ENCODE results near the gene RNF187.
"Not testable (repeated sequence)": the region's sequence is repeated elsewhere in the genome, so short reads cannot be mapped to it uniquely, and the experiment has no call there.

RNF187 gene

DNA sequence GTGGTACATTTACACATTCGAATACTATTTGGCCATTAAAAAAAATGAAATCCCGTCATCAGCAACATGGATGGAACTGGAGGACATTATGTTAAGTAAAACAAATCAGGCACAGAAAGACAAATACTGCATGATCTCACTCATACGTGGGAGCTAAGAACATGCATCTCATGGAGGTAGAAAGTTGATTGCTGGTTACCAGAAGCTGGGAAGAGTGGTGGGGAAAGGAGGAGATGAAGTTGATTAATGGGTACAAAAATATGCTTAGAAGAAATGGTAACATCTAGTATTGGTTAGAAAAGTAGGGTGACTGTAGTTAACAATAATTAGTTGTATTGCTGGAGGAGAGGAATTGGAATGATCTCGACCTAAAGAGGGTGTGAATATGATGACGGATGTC, 24.6 kb upstream of the RNF187 start:
- no peak for DNase-seq

DNA sequence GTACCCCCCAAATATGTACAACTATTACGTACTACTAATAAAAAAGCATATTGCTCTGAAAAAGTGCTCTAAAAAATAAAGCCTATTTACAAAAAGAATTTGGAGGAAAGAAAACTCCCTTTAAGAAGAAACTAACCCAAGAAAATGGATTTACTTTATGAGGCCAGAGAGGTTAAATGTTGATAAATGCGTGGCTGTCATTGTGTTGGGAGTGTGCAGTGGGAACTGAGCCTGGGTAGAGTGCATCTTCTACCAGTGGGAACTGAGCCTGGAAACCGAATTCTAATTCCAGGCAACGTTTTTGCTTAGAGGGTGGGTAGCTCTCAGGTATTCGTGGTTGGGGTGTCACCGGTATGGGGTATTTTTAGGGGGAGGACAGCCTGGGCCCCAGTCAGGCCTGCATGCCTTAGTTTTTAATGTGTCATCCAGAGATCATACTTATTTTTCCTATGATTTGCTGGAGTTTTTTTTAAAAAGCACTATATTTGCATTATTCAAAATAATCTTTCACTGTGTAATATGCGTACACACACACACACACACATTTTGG, 24.1 kb upstream of the RNF187 start:
- DNase-seq, result no peak

GRCh38 chr1:228463559-228464455, 23.4 kb upstream of the RNF187 start:
- no peak for DNase-seq

GRCh38 chr1:228464487-228464983, 22.6 kb upstream of the RNF187 start:
- no peak for DNase-seq

- DNase-seq, result no peak
Measured at GRCh38 chr1:228465141-228465540, 22.0 kb upstream of the RNF187 start.

DNA sequence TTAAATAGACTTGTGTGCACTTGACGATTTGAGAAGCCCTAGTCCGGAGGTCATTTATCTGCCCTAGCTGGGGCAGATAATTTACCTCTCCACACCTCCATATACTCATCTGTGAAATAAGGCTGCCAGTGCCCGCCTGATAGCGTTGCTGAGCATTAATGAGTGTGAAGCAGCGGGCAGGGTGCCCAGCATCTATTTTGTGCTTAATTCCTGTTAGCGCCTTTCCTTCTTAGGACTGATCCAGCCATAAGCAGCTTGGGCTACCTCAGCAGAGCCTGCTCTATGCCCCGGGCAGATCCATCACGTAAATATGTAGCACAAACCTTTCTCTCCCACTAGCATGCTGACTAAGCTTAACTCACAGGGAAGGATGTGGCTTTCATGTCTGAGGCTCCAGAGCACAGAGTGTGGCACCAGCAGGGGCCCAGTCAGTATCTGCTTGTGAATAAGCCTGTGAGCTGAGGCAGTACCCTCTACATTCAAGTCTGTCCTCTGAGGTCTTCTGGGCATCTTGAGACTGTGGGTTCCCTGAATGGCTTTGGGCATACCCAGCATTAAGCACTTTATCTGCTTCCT, 21.5 kb upstream of the RNF187 start:
- DNase-seq, result no peak

GRCh38 chr1:228468188-228468587, 19.0 kb upstream of the RNF187 start:
- DNase-seq, result not testable (repeated sequence)

DNA sequence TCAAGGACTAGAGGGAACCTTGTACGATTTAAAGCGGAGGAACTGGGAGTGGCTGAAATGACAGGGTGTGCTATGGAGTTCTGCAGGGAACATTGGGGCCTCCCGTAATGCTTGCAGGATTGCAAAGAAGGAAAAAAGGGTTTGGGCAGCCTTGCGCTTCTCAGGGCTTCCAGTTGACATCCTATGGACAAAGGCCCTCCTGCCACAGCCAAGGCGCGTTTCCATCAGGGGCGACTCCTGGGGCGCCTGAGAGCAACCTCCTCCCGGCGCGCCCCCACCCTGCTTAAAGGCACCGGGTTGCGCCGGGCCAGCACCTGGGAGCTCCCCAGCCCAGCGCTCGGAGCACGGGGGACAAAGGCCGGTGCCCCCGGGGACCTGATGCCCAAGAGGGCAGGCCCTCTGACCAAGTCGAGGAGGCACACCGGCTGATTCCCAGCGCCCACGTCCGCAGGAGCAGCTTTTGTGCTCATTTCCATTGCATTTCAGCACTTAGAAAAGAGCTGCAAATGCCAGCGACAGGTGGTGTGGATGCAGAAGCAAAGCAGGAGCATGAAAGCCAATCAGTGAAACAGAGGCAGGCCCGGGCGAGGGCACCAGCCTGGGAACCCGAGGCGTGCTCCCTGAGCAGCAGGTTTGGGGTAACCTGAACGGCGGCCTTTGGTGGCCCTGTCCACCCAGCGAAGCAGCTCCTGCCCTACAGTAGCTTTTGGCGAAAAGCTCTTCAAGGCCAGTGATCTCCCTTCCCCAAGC, 17.6 kb upstream of the RNF187 start:
- DNase-seq, result no peak

DNA sequence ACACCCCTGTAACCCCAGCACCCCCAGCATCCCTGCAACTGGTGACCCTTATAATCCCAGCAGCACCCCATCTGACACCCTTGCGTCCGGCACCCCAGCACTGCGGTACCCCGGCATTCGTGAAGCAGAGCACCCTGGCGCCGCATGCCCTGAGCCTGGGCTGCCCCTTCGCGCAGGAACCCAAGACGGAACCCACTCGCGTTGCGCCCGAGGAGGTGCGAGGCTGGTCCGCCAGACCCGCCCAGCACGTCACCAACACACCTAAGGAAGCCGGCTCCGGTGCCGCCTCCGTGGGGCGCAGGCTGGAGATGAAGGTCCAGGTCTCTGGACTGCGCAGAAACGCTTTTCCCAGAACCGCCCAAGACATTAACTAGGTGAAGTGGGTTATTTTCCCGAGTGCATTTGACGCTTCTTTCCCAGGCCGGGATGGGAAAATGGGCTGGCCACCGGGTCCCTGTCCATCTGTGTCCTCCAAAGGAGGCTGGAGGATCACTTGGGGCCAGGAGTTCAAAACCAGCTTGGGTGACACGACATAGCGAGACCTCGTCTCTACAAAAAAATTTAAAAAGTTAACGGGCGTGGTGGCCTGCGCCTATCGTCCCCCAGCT, 15.9 kb upstream of the RNF187 start:
- DNase-seq, result no peak

GRCh38 chr1:228471762-228472398, 15.3 kb upstream of the RNF187 start:
- DNase-seq, result no peak

DNA sequence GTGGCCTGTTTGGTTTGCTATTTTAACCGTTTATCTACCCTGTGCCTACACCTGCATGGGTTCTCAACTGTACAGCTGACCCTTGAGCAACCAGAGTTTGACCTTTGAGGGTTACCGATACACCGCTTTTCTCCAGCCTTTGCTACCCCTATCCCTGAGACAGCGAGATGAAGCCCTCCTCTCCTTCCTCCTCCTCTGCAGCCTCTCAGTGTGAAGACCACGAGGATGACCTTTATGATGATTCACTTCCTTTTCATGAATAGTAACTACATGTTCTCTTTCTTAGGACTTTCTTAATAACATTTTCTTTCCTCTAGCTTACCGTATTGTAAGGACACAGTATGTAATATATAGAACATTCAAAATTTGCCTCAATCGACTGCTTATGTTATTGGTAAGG, 14.5 kb upstream of the RNF187 start:
- peak in 1 of 2 donors; percentile 7 for DNase-seq

DNA sequence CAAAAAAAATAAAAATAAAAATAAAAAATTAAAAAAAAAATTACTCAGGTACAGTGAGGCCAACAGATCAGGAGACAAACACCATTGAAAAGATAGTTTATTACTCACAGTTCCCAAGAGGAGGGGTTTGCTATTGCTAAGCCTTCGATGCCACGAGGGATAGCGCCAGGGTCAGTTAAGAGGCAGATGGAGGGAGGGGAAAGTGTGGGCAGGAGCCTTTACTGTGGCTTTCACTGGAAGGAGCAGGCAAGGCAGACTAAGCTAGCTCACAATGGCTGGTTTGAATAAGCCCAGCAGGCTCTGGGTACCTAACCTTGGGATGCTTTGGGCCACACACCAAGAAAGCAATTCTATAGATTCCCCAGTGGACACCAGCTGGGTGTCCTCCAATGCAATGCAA, 12.7 kb upstream of the RNF187 start:
- DNase-seq, result no peak

GRCh38 chr1:228475812-228476211, 11.4 kb upstream of the RNF187 start:
- no peak for DNase-seq

DNA sequence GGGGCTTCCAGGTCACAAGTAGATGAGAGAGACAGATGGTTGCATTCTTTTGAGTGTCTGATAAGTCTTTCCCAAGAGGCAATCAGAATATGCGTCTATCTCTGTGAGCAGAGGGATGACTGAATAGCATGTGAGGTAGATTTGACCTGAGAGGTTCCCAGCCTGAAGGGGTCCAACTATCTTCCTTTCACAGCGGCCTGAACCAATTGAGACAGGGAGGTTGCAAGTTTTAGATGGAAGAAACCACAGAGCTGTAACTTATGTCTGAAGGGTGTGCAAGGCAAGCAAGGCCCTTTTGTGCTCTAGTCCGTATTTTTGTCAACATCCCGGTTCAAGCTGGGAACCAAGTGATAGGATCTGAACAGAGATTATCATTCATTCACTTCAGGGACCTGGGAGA, 9.9 kb upstream of the RNF187 start:
- no peak for DNase-seq

- DNase-seq, result no peak
Measured at GRCh38 chr1:228478326-228478725, 8.9 kb upstream of the RNF187 start.

- DNase-seq, result no peak
Measured at GRCh38 chr1:228478912-228479711, 8.1 kb upstream of the RNF187 start.

- no peak for DNase-seq
Measured at GRCh38 chr1:228483789-228484188, 3.4 kb upstream of the RNF187 start.

GRCh38 chr1:228486596-228487335, 416 bp upstream of the RNF187 start:
- DNase-seq, result peak; percentile 71 to 99

DNA sequence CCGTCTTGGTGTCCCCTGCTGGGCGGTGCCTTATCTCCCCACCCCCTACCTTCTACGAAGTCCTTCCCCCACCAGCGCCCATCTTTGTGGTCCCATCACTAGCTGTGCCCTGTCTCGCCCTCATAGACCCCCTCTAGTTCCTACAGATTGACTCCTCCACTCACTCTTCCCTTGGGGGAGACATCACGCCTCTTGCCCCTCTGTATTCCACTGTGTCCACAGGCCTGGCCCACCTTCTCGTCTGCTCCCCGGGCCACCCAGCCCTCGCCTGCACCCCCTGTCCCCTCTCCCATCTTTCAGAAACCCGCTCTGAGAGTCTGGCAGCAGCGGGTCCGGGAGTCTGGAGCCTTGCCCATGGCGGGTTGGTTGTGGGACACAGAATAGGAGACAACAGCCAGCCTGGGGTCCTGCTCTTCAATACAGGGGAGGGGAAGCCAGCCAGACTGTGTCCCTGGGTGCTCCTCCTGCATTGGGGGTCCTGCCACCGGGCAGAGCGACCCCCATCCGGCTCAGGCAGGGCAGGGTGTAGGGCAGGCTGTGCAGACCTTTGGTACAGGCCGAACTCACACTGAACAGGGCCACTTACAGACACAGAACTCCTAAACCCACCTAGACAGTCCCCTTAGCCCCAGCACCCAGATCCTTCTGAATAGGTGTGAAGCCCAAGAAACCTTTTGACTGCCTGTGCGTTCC, 1.1 kb downstream of the RNF187 start:
- DNase-seq, result no peak

All from bone marrow (tissue), 2 donors.